Mesenchymal stem cell (in vitro differentiated cells and primary cell): ENCODE measurements around the gene ORMDL2.

Experiments
- DNase-seq: peaks from one replicate; pipeline ENCODE4 v3.0.0-alpha.2; 2013
- H2AFZ ChIP-seq: one replicate; pipeline ENCODE4 v1.6.1; 2013; ENCODE audit warnings: low read depth, mild to moderate bottlenecking, control low read depth, inconsistent platforms, low read length, moderate library complexity
- H2AK5ac ChIP-seq: 2 replicates; pipeline ENCODE4 v1.6.1; 2013; ENCODE audit warnings: low read length, moderate library complexity, mild to moderate bottlenecking, inconsistent platforms; ENCODE audit not compliant: severe bottlenecking
- H2BK120ac ChIP-seq: one replicate; pipeline ENCODE4 v1.6.1; 2013; ENCODE audit warnings: low read depth, mild to moderate bottlenecking, inconsistent platforms, low read length, moderate library complexity
- H2BK12ac ChIP-seq, 2 experiments: one replicate each; pipeline ENCODE4 v1.6.1; 2013; ENCODE audit warnings: inconsistent platforms in 2 of 2, low read length in 2 of 2, mild to moderate bottlenecking in 2 of 2, moderate library complexity in 2 of 2, control low read depth in 1 of 2
- H2BK15ac ChIP-seq: one replicate; pipeline ENCODE4 v1.6.1; 2013; ENCODE audit warnings: mild to moderate bottlenecking, low read depth, inconsistent platforms; ENCODE audit not compliant: poor library complexity, severe bottlenecking
- H2BK5ac ChIP-seq: 2 replicates; pipeline ENCODE4 v1.6.1; 2013; ENCODE audit warnings: low read depth, mild to moderate bottlenecking, low read length, control low read depth, inconsistent platforms; ENCODE audit not compliant: poor library complexity, severe bottlenecking
- H3K14ac ChIP-seq, 2 experiments: one replicate each; pipeline ENCODE4 v1.6.1; 2013; ENCODE audit warnings: inconsistent platforms in 2 of 2, low read length in 2 of 2, control low read depth in 1 of 2, mild to moderate bottlenecking in 1 of 2, moderate library complexity in 1 of 2
- H3K18ac ChIP-seq, 2 experiments: one replicate each; pipeline ENCODE4 v1.6.1; 2013; ENCODE audit warnings: inconsistent platforms in 2 of 2, low read length in 2 of 2, control low read depth in 1 of 2, low read depth in 1 of 2, mild to moderate bottlenecking in 1 of 2
- H3K23ac ChIP-seq, 2 experiments: one replicate each; pipeline ENCODE4 v1.6.1; 2013; ENCODE audit warnings: inconsistent platforms in 2 of 2, low read length in 2 of 2, mild to moderate bottlenecking in 2 of 2, moderate library complexity in 2 of 2, control low read depth in 1 of 2
- H3K27ac ChIP-seq: 2 replicates; pipeline ENCODE4 v1.5.1; 2013; ENCODE audit warnings: mild to moderate bottlenecking, moderate library complexity, low read length, control low read depth, inconsistent platforms; ENCODE audit not compliant: poor library complexity, severe bottlenecking
- H3K27me3 ChIP-seq, 2 experiments: 2 replicates each; pipeline versions ENCODE4 v1.6.1 to v1.7.0; 2013; ENCODE audit warnings: low read length in 2 of 2, mild to moderate bottlenecking in 2 of 2, moderate library complexity in 2 of 2, control low read depth in 1 of 2, inconsistent platforms in 1 of 2; ENCODE audit not compliant: control insufficient read depth in 1 of 2, insufficient read depth in 1 of 2
- H3K36me3 ChIP-seq, 2 experiments: 2 replicates each; pipeline versions ENCODE4 v1.6.1 to v1.7.0; 2013; ENCODE audit warnings: low read length in 2 of 2, control low read depth in 1 of 2, inconsistent platforms in 1 of 2, low read depth in 1 of 2, mild to moderate bottlenecking in 1 of 2; ENCODE audit not compliant: insufficient read depth in 2 of 2, control insufficient read depth in 1 of 2
- H3K4ac ChIP-seq, 2 experiments: one replicate each; pipeline ENCODE4 v1.6.1; 2013; ENCODE audit warnings: inconsistent platforms in 2 of 2, low read length in 2 of 2, mild to moderate bottlenecking in 2 of 2, moderate library complexity in 2 of 2, control low read depth in 1 of 2, low read depth in 1 of 2
- H3K4me1 ChIP-seq: 2 replicates; pipeline ENCODE4 v1.6.1; 2013; ENCODE audit warnings: low read depth, low read length, control low read depth; ENCODE audit not compliant: control insufficient read depth, insufficient read depth
- H3K4me2 ChIP-seq: 2 replicates; pipeline ENCODE4 v1.6.1; 2013; ENCODE audit warnings: low read length, mild to moderate bottlenecking, inconsistent platforms; ENCODE audit not compliant: poor library complexity, severe bottlenecking
- H3K4me3 ChIP-seq, 2 experiments: 2 replicates each; pipeline versions ENCODE4 v1.5.1 to v1.7.0; 2013; ENCODE audit warnings: low read length in 2 of 2, mild to moderate bottlenecking in 2 of 2, control low read depth in 1 of 2, low read depth in 1 of 2; ENCODE audit not compliant: insufficient read depth in 1 of 2
- H3K79me1 ChIP-seq: replicated peaks from 2 replicates; pipeline ENCODE4 v1.6.1; 2013; ENCODE audit warnings: mild to moderate bottlenecking, control low read depth, low read length, inconsistent platforms; ENCODE audit not compliant: poor library complexity, severe bottlenecking
- H3K9ac ChIP-seq: 2 replicates; pipeline ENCODE4 v1.7.0; 2013; ENCODE audit warnings: mild to moderate bottlenecking, low read length, moderate library complexity
- H3K9me3 ChIP-seq: 2 replicates; pipeline ENCODE4 v1.7.0; 2013; ENCODE audit warnings: mild to moderate bottlenecking, low read length; ENCODE audit not compliant: control insufficient read depth
- H4K8ac ChIP-seq: one replicate; pipeline ENCODE4 v1.6.1; 2013; ENCODE audit warnings: inconsistent platforms, mild to moderate bottlenecking, low read length, moderate library complexity
- H4K91ac ChIP-seq: one replicate; pipeline ENCODE4 v1.6.1; 2013; ENCODE audit warnings: mild to moderate bottlenecking, low read length, inconsistent platforms
- WGBS: methylation state at CpG from one replicate; pipeline ENCODE4 v1.1.7; 2013; ENCODE audit warnings: mixed read lengths; 5-methylcytosine and 5-hydroxymethylcytosine counted together

The ORMDL2 gene

DNA sequence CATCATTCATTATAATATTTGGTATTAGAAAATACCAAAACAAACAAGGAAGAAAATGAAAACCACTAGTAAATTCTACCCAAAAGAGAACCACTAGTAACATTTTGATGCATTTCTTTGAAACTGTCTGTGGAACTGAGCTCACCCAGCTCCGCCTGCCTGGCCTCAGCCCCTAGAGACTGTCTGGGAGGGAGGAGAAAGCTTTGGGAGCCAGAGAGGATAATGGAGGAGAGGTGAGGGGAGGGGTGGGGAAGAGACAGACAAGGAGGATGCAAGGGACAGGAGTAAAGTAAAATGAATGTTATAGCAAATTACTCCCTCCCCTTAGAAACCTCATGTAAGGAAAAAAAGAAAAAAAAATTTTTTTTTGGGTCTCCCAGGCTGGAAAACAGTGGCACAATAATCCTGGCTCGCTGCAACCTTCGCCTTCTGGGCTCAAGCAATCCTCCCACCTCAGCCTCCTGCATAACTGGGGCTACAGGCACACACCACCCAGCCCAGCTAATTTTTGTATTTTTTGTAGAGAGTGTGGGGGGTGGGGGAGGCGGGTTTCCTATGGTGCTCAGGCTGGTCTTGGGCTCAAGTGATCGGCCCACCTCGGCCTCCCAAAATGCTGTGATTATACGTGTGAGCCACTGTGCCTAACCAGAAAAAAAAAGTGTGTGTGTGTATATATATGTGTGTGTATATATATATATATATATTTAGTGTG, 28.1 kb downstream of the ORMDL2 start:
- Histone ChIP-seq H3K9me3 (no peaks in the 10 kb centered on the region), H3K18ac (no peak overlapping the region), H2AK5ac (no peak overlapping the region), H2BK15ac (no peak overlapping the region), H3K14ac (no peak overlapping the region), H3K4me2 (no peak overlapping the region), H2BK12ac (no peak overlapping the region), H2BK5ac (no peak overlapping the region), H4K91ac (no peak overlapping the region), H2AFZ (peak overlapping the region; percentile 46), H3K27me3 (no peaks in the 10 kb centered on the region), H4K8ac (no peak overlapping the region), H3K9ac (peak overlapping the region; percentile 86), H3K27ac (no peak overlapping the region), H3K36me3 (peaks cover under 1 to 2% of the 10 kb centered on the region in 2 experiments), H2BK120ac (no peak overlapping the region), H3K4me1 (peaks cover 18% of the 10 kb centered on the region), H3K4me3 (no peak overlapping the region), H3K23ac (no peak overlapping the region), H3K4ac (peak overlapping the region in 1 of 2 experiments; percentile 26), H3K79me1 (peaks cover 6% of the 10 kb centered on the region)
- no peak for DNase-seq
- 92% methylated on average over 5 of the region's 7 CpGs for WGBS

DNA sequence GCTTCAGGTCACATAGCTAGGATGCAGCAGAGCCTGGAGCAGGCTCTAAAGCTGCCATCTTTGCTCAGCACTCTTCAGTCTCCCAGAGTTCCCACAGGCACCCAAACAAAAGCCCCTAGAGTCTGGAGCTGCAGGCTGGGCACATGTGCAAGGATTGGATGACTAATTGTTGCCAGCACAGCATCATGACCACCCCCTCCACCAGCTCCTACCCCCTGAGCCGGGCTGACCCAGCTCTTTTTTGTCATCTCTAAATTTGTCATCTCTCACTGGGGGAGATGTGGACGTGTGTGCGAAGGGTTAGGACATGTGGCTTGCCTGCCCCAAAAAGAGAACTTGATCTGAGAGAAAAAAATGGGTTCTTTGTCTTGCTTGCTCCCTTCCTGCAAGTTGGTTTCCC, 29.2 kb downstream of the ORMDL2 start:
- no peak overlapping the region for H2BK5ac ChIP-seq
- no peak overlapping the region for H3K4me2 ChIP-seq
- WGBS = 83% methylated on average over 2 of the region's 3 CpGs
- H4K91ac ChIP-seq = peak overlapping the region; percentile 34
- no peak overlapping the region for H2AK5ac ChIP-seq
- no peaks in the 10 kb centered on the region for H3K27me3 ChIP-seq
- H3K4me1 ChIP-seq = peaks cover 18% of the 10 kb centered on the region
- peak overlapping the region; percentile 86 for H3K9ac ChIP-seq
- no peak overlapping the region for H2BK120ac ChIP-seq
- H3K14ac ChIP-seq = no peak overlapping the region
- peak overlapping the region; percentile 19 for H2AFZ ChIP-seq
- H3K79me1 ChIP-seq = peaks cover 3% of the 10 kb centered on the region
- peak overlapping the region in 1 of 2 experiments; percentile 42 for H3K4me3 ChIP-seq
- H3K23ac ChIP-seq = no peak overlapping the region
- H2BK12ac ChIP-seq = peak overlapping the region; percentile 77 to 94
- peak overlapping the region; percentile 88 for H2BK15ac ChIP-seq
- no peak overlapping the region for H3K27ac ChIP-seq
- DNase-seq = peak; percentile 91
- H3K9me3 ChIP-seq = no peaks in the 10 kb centered on the region
- no peaks in the 10 kb centered on the region for H3K36me3 ChIP-seq
- H4K8ac ChIP-seq = peak overlapping the region; percentile 61
- peak overlapping the region in 1 of 2 experiments; percentile 52 for H3K4ac ChIP-seq
- peak overlapping the region; percentile 32 to 80 for H3K18ac ChIP-seq

DNA sequence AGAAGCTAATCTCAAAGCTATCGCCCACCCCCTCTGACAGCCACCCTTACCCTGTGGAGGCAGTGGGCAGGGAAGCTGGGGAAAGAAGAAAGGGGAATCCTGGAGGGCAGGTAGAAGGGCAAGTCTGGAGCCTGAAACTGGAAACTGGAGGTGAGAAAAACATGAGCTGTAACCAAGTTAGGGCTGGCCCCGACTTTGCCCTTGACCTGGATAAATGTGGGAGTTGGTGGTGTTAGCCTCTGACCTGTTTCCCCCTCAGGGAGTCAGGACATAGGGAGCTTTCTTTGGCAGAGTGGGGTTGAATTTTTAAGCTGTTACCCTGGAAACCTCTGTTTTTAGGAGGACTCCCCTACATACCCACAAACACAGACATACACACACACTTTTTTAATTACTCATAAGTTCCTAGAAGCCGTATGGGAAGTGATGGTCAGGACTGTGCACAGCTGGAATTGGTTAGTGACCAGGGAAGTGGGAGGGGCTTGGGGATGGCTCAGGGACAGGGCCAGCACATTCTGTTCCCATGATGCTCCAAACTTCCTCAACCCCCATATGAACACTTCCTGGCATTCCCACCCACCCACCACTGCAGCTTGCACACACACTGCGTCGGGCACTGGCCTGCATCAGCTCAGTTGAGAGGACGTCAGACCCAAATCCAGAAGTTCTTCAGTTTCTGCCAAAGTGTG, 29.9 kb downstream of the ORMDL2 start:
- Histone ChIP-seq H3K4me1 (peaks cover 14% of the 10 kb centered on the region), H3K4me3 (peak overlapping the region in 1 of 2 experiments; percentile 42), H2BK120ac (peak overlapping the region; percentile 89), H2BK15ac (peak overlapping the region; percentile 94), H3K14ac (no peak overlapping the region), H3K27ac (no peak overlapping the region), H3K36me3 (no peaks in the 10 kb centered on the region), H3K18ac (peak overlapping the region; percentile 90), H4K91ac (peak overlapping the region; percentile 92), H3K4me2 (peak overlapping the region; percentile 2), H3K79me1 (no peaks in the 10 kb centered on the region), H3K27me3 (no peaks in the 10 kb centered on the region), H2BK5ac (no peak overlapping the region), H3K9ac (peak overlapping the region; percentile 86), H2AFZ (no peak overlapping the region), H3K9me3 (no peaks in the 10 kb centered on the region), H2AK5ac (no peak overlapping the region), H3K23ac (no peak overlapping the region), H3K4ac (peak overlapping the region; percentile 93 to 99), H2BK12ac (peak overlapping the region; percentile 93 to 98), H4K8ac (peak overlapping the region; percentile 21)
- DNase-seq = peak; percentile 100
- whole genome bisulfite sequencing = 14% methylated on average over 4 of the region's 6 CpGs

GRCh38 chr12:55849616-55850343, 31.9 kb downstream of the ORMDL2 start:
- no peaks in the 10 kb centered on the region for H3K27me3 ChIP-seq
- H3K79me1 ChIP-seq = no peaks in the 10 kb centered on the region
- H3K14ac ChIP-seq = no peak overlapping the region
- peak overlapping the region; percentile 86 for H3K9ac ChIP-seq
- no peak for DNase-seq
- peaks cover 10% of the 10 kb centered on the region for H3K4me1 ChIP-seq
- H3K23ac ChIP-seq = no peak overlapping the region
- H2AK5ac ChIP-seq = peak overlapping the region; percentile 28
- H3K36me3 ChIP-seq = no peaks in the 10 kb centered on the region
- no peaks in the 10 kb centered on the region for H3K9me3 ChIP-seq
- peak overlapping the region in 1 of 2 experiments; percentile 54 for H3K18ac ChIP-seq
- no peak overlapping the region for H2BK120ac ChIP-seq
- H3K4me2 ChIP-seq = no peak overlapping the region
- WGBS = 92% methylated on average over 6 of the region's 7 CpGs
- H2AFZ ChIP-seq = no peak overlapping the region
- H2BK15ac ChIP-seq = peak overlapping the region; percentile 69
- H3K4me3 ChIP-seq = peak overlapping the region in 1 of 2 experiments; percentile 18
- H3K4ac ChIP-seq = no peak overlapping the region
- peak overlapping the region; percentile 41 for H4K8ac ChIP-seq
- H2BK12ac ChIP-seq = no peak overlapping the region
- no peak overlapping the region for H3K27ac ChIP-seq
- no peak overlapping the region for H2BK5ac ChIP-seq
- H4K91ac ChIP-seq = peak overlapping the region; percentile 80
